SJCRH30 (cell line): ENCODE data around the gene CENPF. TPM values are rescaled to one million over a fixed set of nuclear protein-coding genes. Genes with fewer than 3 reads are reported as not detected.
"Not testable (repeated sequence)": the region's sequence is repeated elsewhere in the genome, so short reads cannot be mapped to it uniquely, and the experiment has no call there.

ENCODE experiments used
- DNase-seq, 2 experiments: peaks; one replicate each; pipeline ENCODE4 v3.0.0-alpha.2; 2015 to 2020
- H3K27ac ChIP-seq: fragments of 250-450 bp; sonication (Bioruptor Pico); 2 replicates; pipeline ENCODE4 v1.5.1; 2020; ENCODE audit warnings: mild to moderate bottlenecking, moderate library complexity
- H3K27me3 ChIP-seq: fragments of 250-450 bp; sonication (Bioruptor Pico); 2 replicates; pipeline ENCODE4 v1.5.1; 2020; ENCODE audit warnings: mild to moderate bottlenecking, moderate library complexity
- H3K36me3 ChIP-seq: fragments of 250-450 bp; sonication (Bioruptor Pico); 2 replicates; pipeline ENCODE4 v1.5.1; 2020; ENCODE audit warnings: mild to moderate bottlenecking, moderate library complexity
- H3K4me1 ChIP-seq: fragments of 250-450 bp; sonication (Bioruptor Pico); 2 replicates; pipeline ENCODE4 v1.5.1; 2020; ENCODE audit warnings: mild to moderate bottlenecking, moderate library complexity
- H3K4me3 ChIP-seq: fragments of 250-450 bp; sonication (Bioruptor Pico); 2 replicates; pipeline ENCODE4 v1.5.1; 2020; ENCODE audit warnings: mild to moderate bottlenecking, moderate library complexity
- H3K9me3 ChIP-seq: fragments of 250-450 bp; sonication (Bioruptor Pico); replicated peaks from 2 replicates; pipeline ENCODE4 v1.5.1; 2020; ENCODE audit warnings: mild to moderate bottlenecking, moderate library complexity
- total RNA-seq: library from RNA; depleted of rRNA; stranded (reverse); fragments of >200 nt; shearing (Covaris generic); gene quantifications from 2 replicates; pipeline ENCODE4 v1.2.3, GENCODE V29; 2014

Gene CENPF
- total RNA-seq, 1 experiment from 2014 or later: 231 TPM

- peaks cover 92% of the 10 kb centered on the region for H3K36me3 ChIP-seq
- no peak overlapping the region for H3K4me3 ChIP-seq
- H3K27me3 ChIP-seq: no peaks in the 10 kb centered on the region
- no peak overlapping the region for H3K27ac ChIP-seq
- no peaks in the 10 kb centered on the region for H3K9me3 ChIP-seq
- no peak for DNase-seq
- no peaks in the 10 kb centered on the region for H3K4me1 ChIP-seq
These were observed 47.7 kb downstream of the CENPF start for GRCh38 chr1:214650664-214651063.

- H3K27me3 ChIP-seq: no peaks in the 10 kb centered on the region
- H3K4me1 ChIP-seq: no peaks in the 10 kb centered on the region
- H3K9me3 ChIP-seq: no peaks in the 10 kb centered on the region
- no peak for DNase-seq
- H3K4me3 ChIP-seq: no peak overlapping the region
- no peak overlapping the region for H3K27ac ChIP-seq
- peaks cover 98% of the 10 kb centered on the region for H3K36me3 ChIP-seq
These were observed 54.3 kb downstream of the CENPF start for GRCh38 chr1:214657299-214657698.

GRCh38 chr1:214658175-214658574 lies 55.2 kb downstream of the CENPF start:
- DNase-seq: no peak
- H3K27ac ChIP-seq: no peak overlapping the region
- no peaks in the 10 kb centered on the region for H3K4me1 ChIP-seq
- H3K36me3 ChIP-seq: peaks cover 99% of the 10 kb centered on the region
- no peaks in the 10 kb centered on the region for H3K27me3 ChIP-seq
- no peak overlapping the region for H3K4me3 ChIP-seq
- no peaks in the 10 kb centered on the region for H3K9me3 ChIP-seq

- no peak for DNase-seq
- Histone ChIP-seq H3K36me3 (peaks cover 99% of the 10 kb centered on the region), H3K9me3 (no peaks in the 10 kb centered on the region), H3K4me1 (no peaks in the 10 kb centered on the region), H3K27ac (no peak overlapping the region), H3K27me3 (no peaks in the 10 kb centered on the region), H3K4me3 (no peak overlapping the region)
These were observed 55.8 kb downstream of the CENPF start for GRCh38 chr1:214658785-214659184.

GRCh38 chr1:214660190-214660589 lies 57.2 kb downstream of the CENPF start:
- DNase-seq: no peak
- Histone ChIP-seq H3K4me1 (no peaks in the 10 kb centered on the region), H3K9me3 (no peaks in the 10 kb centered on the region), H3K27ac (no peak overlapping the region), H3K27me3 (no peaks in the 10 kb centered on the region), H3K4me3 (no peak overlapping the region), H3K36me3 (peaks cover 98% of the 10 kb centered on the region)

GRCh38 chr1:214660900-214661299 lies 57.9 kb downstream of the CENPF start:
- no peak overlapping the region for H3K27ac ChIP-seq
- no peaks in the 10 kb centered on the region for H3K27me3 ChIP-seq
- H3K9me3 ChIP-seq: no peaks in the 10 kb centered on the region
- peaks cover 97% of the 10 kb centered on the region for H3K36me3 ChIP-seq
- H3K4me3 ChIP-seq: no peak overlapping the region
- H3K4me1 ChIP-seq: no peaks in the 10 kb centered on the region
- DNase-seq: no peak

GRCh38 chr1:214662223-214662785 lies 59.3 kb downstream of the CENPF start:
- H3K9me3 ChIP-seq: no peaks in the 10 kb centered on the region
- no peak overlapping the region for H3K27ac ChIP-seq
- peaks cover 97% of the 10 kb centered on the region for H3K36me3 ChIP-seq
- H3K4me3 ChIP-seq: no peak overlapping the region
- H3K4me1 ChIP-seq: no peaks in the 10 kb centered on the region
- no peak for DNase-seq
- no peaks in the 10 kb centered on the region for H3K27me3 ChIP-seq

GRCh38 chr1:214664651-214665433 lies 61.8 kb downstream of the CENPF start:
- H3K4me3 ChIP-seq: no peak overlapping the region
- H3K36me3 ChIP-seq: peaks cover 95% of the 10 kb centered on the region
- DNase-seq: no peak
- no peaks in the 10 kb centered on the region for H3K27me3 ChIP-seq
- H3K4me1 ChIP-seq: 0 out of 2 replicates have a peak, but pooled peaks cover 5% of the 10 kb centered on the region
- H3K9me3 ChIP-seq: no peaks in the 10 kb centered on the region; the same call in 1 of the 2 replicates
- no peak overlapping the region for H3K27ac ChIP-seq

GRCh38 chr1:214665606-214666110 lies 62.7 kb downstream of the CENPF start:
- Histone ChIP-seq H3K36me3 (peaks cover 91% of the 10 kb centered on the region), H3K27me3 (no peaks in the 10 kb centered on the region), H3K4me3 (no peak overlapping the region), H3K9me3 (no peaks in the 10 kb centered on the region; the same call in 1 of the 2 replicates), H3K4me1 (0 out of 2 replicates have a peak, but pooled peaks cover 7% of the 10 kb centered on the region), H3K27ac (no peak overlapping the region)
- DNase-seq: no peak

GRCh38 chr1:214666674-214667073 lies 63.7 kb downstream of the CENPF start:
- Histone ChIP-seq H3K4me3 (no peak overlapping the region), H3K27ac (no peak overlapping the region), H3K4me1 (0 out of 2 replicates have a peak, but pooled peaks cover 7% of the 10 kb centered on the region), H3K9me3 (no peaks in the 10 kb centered on the region; the same call in none of the 2 replicates), H3K27me3 (no peaks in the 10 kb centered on the region), H3K36me3 (peaks cover 89% of the 10 kb centered on the region)
- no peak for DNase-seq

- H3K4me1 ChIP-seq: 0 out of 2 replicates have a peak, but pooled peaks cover 7% of the 10 kb centered on the region
- DNase-seq: peak; percentile 61 to 70
- H3K27me3 ChIP-seq: no peaks in the 10 kb centered on the region
- H3K36me3 ChIP-seq: peaks cover 60% of the 10 kb centered on the region
- H3K27ac ChIP-seq: no peak overlapping the region
- no peaks in the 10 kb centered on the region; the same call in none of the 2 replicates for H3K9me3 ChIP-seq
- no peak overlapping the region for H3K4me3 ChIP-seq
These were observed 67.1 kb downstream of the CENPF start for GRCh38 chr1:214670098-214670497.

- H3K27me3 ChIP-seq, H3K27ac ChIP-seq, H3K4me1 ChIP-seq, H3K4me3 ChIP-seq, H3K9me3 ChIP-seq, DNase-seq: not testable (repeated sequence)
- peaks cover 32% of the 10 kb centered on the region for H3K36me3 ChIP-seq
These were observed 70.0 kb downstream of the CENPF start for GRCh38 chr1:214673029-214673428.

- Histone ChIP-seq H3K36me3 (peaks cover 29% of the 10 kb centered on the region), H3K4me3 (no peak overlapping the region), H3K27ac (no peak overlapping the region), H3K4me1 (0 out of 2 replicates have a peak, but pooled peaks cover 7% of the 10 kb centered on the region), H3K27me3 (no peaks in the 10 kb centered on the region), H3K9me3 (no peaks in the 10 kb centered on the region; the same call in none of the 2 replicates)
- DNase-seq: no peak
These were observed 70.6 kb downstream of the CENPF start for GRCh38 chr1:214673576-214673975.

- H3K27ac ChIP-seq, H3K4me3 ChIP-seq, H3K27me3 ChIP-seq, H3K9me3 ChIP-seq, DNase-seq, H3K4me1 ChIP-seq: not testable (repeated sequence)
- H3K36me3 ChIP-seq: peaks cover 13% of the 10 kb centered on the region
These were observed 72.5 kb downstream of the CENPF start for GRCh38 chr1:214675524-214675923.

- H3K27ac ChIP-seq: no peak overlapping the region
- no peak for DNase-seq
- no peaks in the 10 kb centered on the region for H3K27me3 ChIP-seq
- no peaks in the 10 kb centered on the region; the same call in 1 of the 2 replicates for H3K9me3 ChIP-seq
- H3K36me3 ChIP-seq: peaks cover 5% of the 10 kb centered on the region
- no peaks in the 10 kb centered on the region for H3K4me1 ChIP-seq
- H3K4me3 ChIP-seq: no peak overlapping the region
These were observed 73.8 kb downstream of the CENPF start for GRCh38 chr1:214676747-214677146.
